SU-DHL-6 (cell line): Measurements from ENCODE around the gene D2HGDH.
"Not testable (repeated sequence)": the region's sequence is repeated elsewhere in the genome, so short reads cannot be mapped to it uniquely, and the experiment has no call there.

Source experiments
- H2AFZ ChIP-seq: fragments of 200-600 bp; sonication (generic); 2 replicates; pipeline ENCODE4 v1.6.1; 2014; ENCODE audit warnings: low read depth, mild to moderate bottlenecking, moderate library complexity, mixed read lengths, antibody characterized with exemption, low read length; ENCODE audit not compliant: severe bottlenecking
- H3F3A ChIP-seq: fragments of 200-600 bp; shearing (Covaris generic); 2 replicates; pipeline ENCODE4 v1.6.0; 2016; ENCODE audit warnings: antibody characterized with exemption, mild to moderate bottlenecking; ENCODE audit not compliant: insufficient read depth
- H3K27ac ChIP-seq: fragments of 200-600 bp; sonication (generic); 2 replicates; pipeline ENCODE4 v1.5.1; 2016; ENCODE audit warnings: low read depth, mild to moderate bottlenecking, low read length, moderate library complexity, mixed read lengths
- H3K27me3 ChIP-seq: fragments of 200-600 bp; sonication (generic), shearing (Covaris generic); 2 replicates; pipeline ENCODE4 v1.6.0; 2014; ENCODE audit warnings: mild to moderate bottlenecking, low read length
- H3K36me3 ChIP-seq: fragments of 200-600 bp; sonication (generic); 2 replicates; pipeline ENCODE4 v1.6.1; 2014; ENCODE audit warnings: mild to moderate bottlenecking, low read length, mixed read lengths
- H3K4me2 ChIP-seq: fragments of 300-600, 200-600 bp; shearing (Covaris generic), sonication (generic); 2 replicates; pipeline ENCODE4 v1.6.0; 2014; ENCODE audit warnings: low read length, low read depth, mild to moderate bottlenecking; ENCODE audit not compliant: poor library complexity, severe bottlenecking
- H3K4me3 ChIP-seq: fragments of 200-600 bp; sonication (generic); 2 replicates; pipeline ENCODE4 v1.5.1; 2014; ENCODE audit warnings: antibody characterized with exemption, low read length, mild to moderate bottlenecking, mixed read lengths; ENCODE audit not compliant: insufficient read depth, poor library complexity, severe bottlenecking
- H3K79me2 ChIP-seq: fragments of 200-600 bp; sonication (generic); 2 replicates; pipeline ENCODE4 v1.6.1; 2014; ENCODE audit warnings: mild to moderate bottlenecking, low read length, moderate library complexity; ENCODE audit not compliant: insufficient read depth
- H3K9ac ChIP-seq: fragments of 200-600 bp; sonication (generic); 2 replicates; pipeline ENCODE4 v1.7.0; 2014; ENCODE audit warnings: mild to moderate bottlenecking, low read length
- H3K9me2 ChIP-seq: fragments of 200-600 bp; sonication (generic); replicated peaks from 2 replicates; pipeline ENCODE4 v1.6.1; 2014; ENCODE audit warnings: low read length; ENCODE audit not compliant: insufficient read depth
- H3K9me3 ChIP-seq: fragments of 200-600 bp; sonication (generic); 2 replicates; pipeline ENCODE4 v1.6.1; 2014; ENCODE audit warnings: low read length, mixed read lengths; ENCODE audit not compliant: insufficient read depth
- H4K20me1 ChIP-seq: fragments of 200-600 bp; sonication (generic); 2 replicates; pipeline ENCODE4 v1.6.1; 2014; ENCODE audit warnings: low read depth, mild to moderate bottlenecking, antibody characterized with exemption, low read length, moderate library complexity, mixed read lengths
- CTCF ChIP-seq: fragments of 200-600 bp; sonication (generic); IDR thresholded peaks from one replicate; pipeline ENCODE4 v1.5.1; 2017; ENCODE audit warnings: antibody characterized with exemption, mild to moderate bottlenecking, low read length, moderate library complexity; ENCODE audit not compliant: insufficient read depth, poor library complexity, severe bottlenecking
- EZH2phosphoT487 ChIP-seq: fragments of 200-600 bp; sonication (generic), shearing (Covaris generic); conservative IDR thresholded peaks from 2 replicates; pipeline ENCODE4 v1.6.1; 2018; ENCODE audit warnings: mild to moderate bottlenecking, antibody characterized with exemption, low read length, moderate library complexity, mixed read lengths

The D2HGDH gene

GRCh38 chr2:241739651-241740050 lies 5.2 kb downstream of the D2HGDH start:
- Histone ChIP-seq H3F3A (no peaks in the 10 kb centered on the region), H3K9ac (no peak overlapping the region), H3K79me2 (peaks cover 6% of the 10 kb centered on the region; the same call in 1 of the 2 replicates), H4K20me1 (no peaks in the 10 kb centered on the region), H3K9me3 (no peaks in the 10 kb centered on the region), H3K27ac (no peak overlapping the region), H3K4me3 (no peak overlapping the region), H3K27me3 (no peaks in the 10 kb centered on the region), H2AFZ (no peak overlapping the region), H3K9me2 (no peaks in the 10 kb centered on the region), H3K36me3 (no peaks in the 10 kb centered on the region), H3K4me2 (no peak overlapping the region)
- TF ChIP-seq CTCF (no peak), EZH2phosphoT487 (no peak)

DNA sequence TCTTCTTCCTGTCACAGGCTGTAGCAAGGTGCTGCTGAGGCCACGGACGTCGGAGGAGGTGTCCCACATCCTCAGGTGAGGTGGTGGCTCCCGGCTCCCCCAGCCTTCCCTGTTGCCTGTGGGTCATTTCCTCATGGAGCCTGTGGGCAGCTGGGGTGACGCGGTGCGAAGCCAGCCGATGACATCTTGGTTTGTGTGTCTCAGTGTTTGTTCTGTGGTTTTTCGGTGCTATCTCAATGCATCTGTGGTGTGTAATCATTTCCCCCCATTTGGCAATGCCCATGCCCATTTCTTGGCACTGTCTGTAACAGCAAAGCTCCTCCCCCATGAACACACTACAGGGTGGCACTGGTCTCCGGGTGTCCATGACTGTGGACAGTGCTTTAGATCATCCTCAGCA lies 6.6 kb downstream of the D2HGDH start:
- Histone ChIP-seq H3F3A (no peaks in the 10 kb centered on the region), H3K9me3 (no peaks in the 10 kb centered on the region), H4K20me1 (no peaks in the 10 kb centered on the region), H3K4me3 (no peak overlapping the region), H3K79me2 (peaks cover 6% of the 10 kb centered on the region; the same call in 1 of the 2 replicates), H3K9me2 (no peaks in the 10 kb centered on the region), H3K27ac (no peak overlapping the region), H3K4me2 (no peak overlapping the region), H3K36me3 (0 out of 2 replicates have a peak, but pooled peaks cover 3% of the 10 kb centered on the region), H3K9ac (no peak overlapping the region), H3K27me3 (no peaks in the 10 kb centered on the region), H2AFZ (no peak overlapping the region)
- TF ChIP-seq CTCF (no peak), EZH2phosphoT487 (no peak)

DNA sequence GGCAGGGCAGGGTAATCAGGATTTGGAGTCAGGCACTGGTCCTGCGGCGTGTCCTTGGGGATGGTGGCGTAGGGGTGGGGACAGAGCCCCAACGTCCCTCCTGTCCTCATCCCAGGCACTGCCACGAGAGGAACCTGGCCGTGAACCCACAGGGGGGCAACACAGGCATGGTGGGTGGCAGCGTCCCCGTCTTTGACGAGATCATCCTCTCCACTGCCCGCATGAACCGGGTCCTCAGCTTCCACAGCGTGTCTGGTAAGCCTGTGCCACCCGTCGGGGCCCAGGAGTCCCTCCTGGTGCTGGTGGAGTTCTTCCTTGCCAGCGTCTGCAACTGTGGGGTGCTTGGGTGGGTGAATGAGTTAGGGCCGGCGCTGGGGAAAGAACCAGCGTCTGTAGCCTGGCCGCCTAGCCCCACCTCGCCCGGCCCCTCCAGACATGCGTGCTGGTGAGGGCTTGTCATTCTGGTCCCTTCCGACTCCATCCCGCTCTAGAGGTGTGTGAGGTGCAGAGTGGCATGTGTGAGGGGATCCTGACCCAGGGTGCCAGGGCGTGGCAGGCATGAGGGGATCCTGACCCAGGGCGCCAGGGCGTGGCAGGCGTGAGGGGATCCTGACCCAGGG lies 8.0 kb downstream of the D2HGDH start:
- Histone ChIP-seq H3K36me3 (0 out of 2 replicates have a peak, but pooled peaks cover 3% of the 10 kb centered on the region), H3K79me2 (peaks cover 6% of the 10 kb centered on the region; the same call in 1 of the 2 replicates), H4K20me1 (no peaks in the 10 kb centered on the region), H3K4me2 (no peak overlapping the region), H3K9ac (no peak overlapping the region), H2AFZ (no peak overlapping the region), H3K27ac (no peak overlapping the region), H3K9me3 (no peaks in the 10 kb centered on the region), H3K9me2 (no peaks in the 10 kb centered on the region), H3K27me3 (no peaks in the 10 kb centered on the region), H3K4me3 (no peak overlapping the region), H3F3A (no peaks in the 10 kb centered on the region)
- TF ChIP-seq EZH2phosphoT487 (no peak), CTCF (no peak)

- not testable (repeated sequence) for H3K79me2 ChIP-seq, H2AFZ ChIP-seq, H3K4me3 ChIP-seq, H3K9me3 ChIP-seq, H4K20me1 ChIP-seq, H3K9ac ChIP-seq, H3K27me3 ChIP-seq, H3F3A ChIP-seq, H3K4me2 ChIP-seq, H3K27ac ChIP-seq, H3K36me3 ChIP-seq, H3K9me2 ChIP-seq
These were observed 8.6 kb downstream of the D2HGDH start for GRCh38 chr2:241743008-241743407.
